Mesenchymal stem cell (in vitro differentiated cells and primary cell): ENCODE measurements around the gene CEACAM16.

Experiments
- DNase-seq: peaks from one replicate; pipeline ENCODE4 v3.0.0-alpha.2; 2013
- H2AFZ ChIP-seq: one replicate; pipeline ENCODE4 v1.6.1; 2013; ENCODE audit warnings: low read depth, mild to moderate bottlenecking, control low read depth, inconsistent platforms, low read length, moderate library complexity
- H2AK5ac ChIP-seq: 2 replicates; pipeline ENCODE4 v1.6.1; 2013; ENCODE audit warnings: low read length, moderate library complexity, mild to moderate bottlenecking, inconsistent platforms; ENCODE audit not compliant: severe bottlenecking
- H2BK120ac ChIP-seq: one replicate; pipeline ENCODE4 v1.6.1; 2013; ENCODE audit warnings: low read depth, mild to moderate bottlenecking, inconsistent platforms, low read length, moderate library complexity
- H2BK12ac ChIP-seq, 2 experiments: one replicate each; pipeline ENCODE4 v1.6.1; 2013; ENCODE audit warnings: inconsistent platforms in 2 of 2, low read length in 2 of 2, mild to moderate bottlenecking in 2 of 2, moderate library complexity in 2 of 2, control low read depth in 1 of 2
- H2BK15ac ChIP-seq: one replicate; pipeline ENCODE4 v1.6.1; 2013; ENCODE audit warnings: mild to moderate bottlenecking, low read depth, inconsistent platforms; ENCODE audit not compliant: poor library complexity, severe bottlenecking
- H2BK5ac ChIP-seq: 2 replicates; pipeline ENCODE4 v1.6.1; 2013; ENCODE audit warnings: low read depth, mild to moderate bottlenecking, low read length, control low read depth, inconsistent platforms; ENCODE audit not compliant: poor library complexity, severe bottlenecking
- H3K14ac ChIP-seq, 2 experiments: one replicate each; pipeline ENCODE4 v1.6.1; 2013; ENCODE audit warnings: inconsistent platforms in 2 of 2, low read length in 2 of 2, control low read depth in 1 of 2, mild to moderate bottlenecking in 1 of 2, moderate library complexity in 1 of 2
- H3K18ac ChIP-seq, 2 experiments: one replicate each; pipeline ENCODE4 v1.6.1; 2013; ENCODE audit warnings: inconsistent platforms in 2 of 2, low read length in 2 of 2, control low read depth in 1 of 2, low read depth in 1 of 2, mild to moderate bottlenecking in 1 of 2
- H3K23ac ChIP-seq, 2 experiments: one replicate each; pipeline ENCODE4 v1.6.1; 2013; ENCODE audit warnings: inconsistent platforms in 2 of 2, low read length in 2 of 2, mild to moderate bottlenecking in 2 of 2, moderate library complexity in 2 of 2, control low read depth in 1 of 2
- H3K27ac ChIP-seq: 2 replicates; pipeline ENCODE4 v1.5.1; 2013; ENCODE audit warnings: mild to moderate bottlenecking, moderate library complexity, low read length, control low read depth, inconsistent platforms; ENCODE audit not compliant: poor library complexity, severe bottlenecking
- H3K27me3 ChIP-seq, 2 experiments: 2 replicates each; pipeline versions ENCODE4 v1.6.1 to v1.7.0; 2013; ENCODE audit warnings: low read length in 2 of 2, mild to moderate bottlenecking in 2 of 2, moderate library complexity in 2 of 2, control low read depth in 1 of 2, inconsistent platforms in 1 of 2; ENCODE audit not compliant: control insufficient read depth in 1 of 2, insufficient read depth in 1 of 2
- H3K36me3 ChIP-seq, 2 experiments: 2 replicates each; pipeline versions ENCODE4 v1.6.1 to v1.7.0; 2013; ENCODE audit warnings: low read length in 2 of 2, control low read depth in 1 of 2, inconsistent platforms in 1 of 2, low read depth in 1 of 2, mild to moderate bottlenecking in 1 of 2; ENCODE audit not compliant: insufficient read depth in 2 of 2, control insufficient read depth in 1 of 2
- H3K4ac ChIP-seq, 2 experiments: one replicate each; pipeline ENCODE4 v1.6.1; 2013; ENCODE audit warnings: inconsistent platforms in 2 of 2, low read length in 2 of 2, mild to moderate bottlenecking in 2 of 2, moderate library complexity in 2 of 2, control low read depth in 1 of 2, low read depth in 1 of 2
- H3K4me1 ChIP-seq: 2 replicates; pipeline ENCODE4 v1.6.1; 2013; ENCODE audit warnings: low read depth, low read length, control low read depth; ENCODE audit not compliant: control insufficient read depth, insufficient read depth
- H3K4me2 ChIP-seq: 2 replicates; pipeline ENCODE4 v1.6.1; 2013; ENCODE audit warnings: low read length, mild to moderate bottlenecking, inconsistent platforms; ENCODE audit not compliant: poor library complexity, severe bottlenecking
- H3K4me3 ChIP-seq, 2 experiments: 2 replicates each; pipeline versions ENCODE4 v1.5.1 to v1.7.0; 2013; ENCODE audit warnings: low read length in 2 of 2, mild to moderate bottlenecking in 2 of 2, control low read depth in 1 of 2, low read depth in 1 of 2; ENCODE audit not compliant: insufficient read depth in 1 of 2
- H3K79me1 ChIP-seq: replicated peaks from 2 replicates; pipeline ENCODE4 v1.6.1; 2013; ENCODE audit warnings: mild to moderate bottlenecking, control low read depth, low read length, inconsistent platforms; ENCODE audit not compliant: poor library complexity, severe bottlenecking
- H3K9ac ChIP-seq: 2 replicates; pipeline ENCODE4 v1.7.0; 2013; ENCODE audit warnings: mild to moderate bottlenecking, low read length, moderate library complexity
- H3K9me3 ChIP-seq: 2 replicates; pipeline ENCODE4 v1.7.0; 2013; ENCODE audit warnings: mild to moderate bottlenecking, low read length; ENCODE audit not compliant: control insufficient read depth
- H4K8ac ChIP-seq: one replicate; pipeline ENCODE4 v1.6.1; 2013; ENCODE audit warnings: inconsistent platforms, mild to moderate bottlenecking, low read length, moderate library complexity
- H4K91ac ChIP-seq: one replicate; pipeline ENCODE4 v1.6.1; 2013; ENCODE audit warnings: mild to moderate bottlenecking, low read length, inconsistent platforms
- WGBS: methylation state at CpG from one replicate; pipeline ENCODE4 v1.1.7; 2013; ENCODE audit warnings: mixed read lengths; 5-methylcytosine and 5-hydroxymethylcytosine counted together

Gene CEACAM16

GRCh38 chr19:44680536-44680935, 18.4 kb upstream of the CEACAM16 start:
- no peak overlapping the region for H2BK12ac ChIP-seq
- no peak overlapping the region for H2BK120ac ChIP-seq
- no peak for DNase-seq
- H2BK15ac ChIP-seq = no peak overlapping the region
- peaks cover 2% of the 10 kb centered on the region for H3K4me1 ChIP-seq
- no peak overlapping the region for H2BK5ac ChIP-seq
- H3K14ac ChIP-seq = no peak overlapping the region
- H2AFZ ChIP-seq = no peak overlapping the region
- H3K4ac ChIP-seq = no peak overlapping the region
- no peak overlapping the region for H3K18ac ChIP-seq
- no peaks in the 10 kb centered on the region for H3K27me3 ChIP-seq
- no peak overlapping the region for H3K23ac ChIP-seq
- peaks cover 0 to 25% of the 10 kb centered on the region in 2 experiments for H3K36me3 ChIP-seq
- no peaks in the 10 kb centered on the region for H3K9me3 ChIP-seq
- no peak overlapping the region for H3K4me2 ChIP-seq
- no peaks in the 10 kb centered on the region for H3K79me1 ChIP-seq
- no peak overlapping the region for H3K9ac ChIP-seq
- no peak overlapping the region for H4K91ac ChIP-seq
- H2AK5ac ChIP-seq = no peak overlapping the region
- no peak overlapping the region for H3K27ac ChIP-seq
- no peak overlapping the region for H4K8ac ChIP-seq
- H3K4me3 ChIP-seq = no peak overlapping the region

DNA sequence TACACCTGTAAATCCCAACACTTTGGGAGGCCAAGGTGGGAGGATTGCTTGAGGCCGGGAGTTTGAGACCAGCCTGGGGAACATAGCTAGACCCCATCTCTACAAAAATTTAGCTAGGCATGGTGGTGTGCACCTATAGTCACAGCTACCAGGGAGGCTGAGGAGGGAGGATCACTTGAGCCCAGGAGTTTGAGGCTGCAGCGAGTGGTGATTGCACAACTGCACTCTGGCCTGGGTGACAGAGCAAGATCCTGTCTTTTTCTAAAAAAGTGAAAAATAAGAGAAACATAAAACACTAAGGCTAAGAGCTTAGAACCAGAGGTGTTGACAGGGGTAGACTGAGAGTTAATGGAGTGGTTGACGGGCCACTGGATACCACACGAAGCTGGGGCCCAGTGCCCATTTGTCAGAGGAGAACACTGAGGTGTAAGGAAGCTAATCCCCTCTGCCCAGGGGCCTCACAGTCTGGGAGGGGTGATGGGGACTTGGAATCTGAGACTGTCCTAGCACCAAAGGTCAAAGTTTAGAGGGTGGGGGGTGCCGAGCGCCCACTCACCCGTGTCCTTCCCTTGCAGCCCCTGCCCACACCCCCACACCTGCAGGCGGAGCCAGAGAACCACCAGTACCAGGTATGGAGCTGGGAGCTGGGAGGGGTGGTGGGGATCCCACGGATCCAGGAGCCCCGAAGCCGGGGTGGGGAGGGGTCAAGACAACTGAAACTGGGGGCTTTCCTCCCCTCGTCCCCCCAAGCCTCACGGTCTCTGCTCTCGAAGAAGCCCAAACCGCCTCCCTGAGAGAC, 16.8 kb upstream of the CEACAM16 start:
- Histone ChIP-seq H3K4me1 (peaks cover 5% of the 10 kb centered on the region), H2BK15ac (no peak overlapping the region), H2BK120ac (no peak overlapping the region), H2BK5ac (no peak overlapping the region), H3K4me3 (no peak overlapping the region), H3K23ac (no peak overlapping the region), H4K91ac (no peak overlapping the region), H3K9me3 (no peaks in the 10 kb centered on the region), H2BK12ac (no peak overlapping the region), H3K14ac (no peak overlapping the region), H3K27ac (no peak overlapping the region), H2AK5ac (no peak overlapping the region), H3K4ac (no peak overlapping the region), H3K36me3 (peaks cover 0 to 25% of the 10 kb centered on the region in 2 experiments), H2AFZ (no peak overlapping the region), H3K79me1 (no peaks in the 10 kb centered on the region), H3K27me3 (no peaks in the 10 kb centered on the region), H3K18ac (peak overlapping the region in 1 of 2 experiments; percentile 41), H3K9ac (no peak overlapping the region), H3K4me2 (no peak overlapping the region), H4K8ac (no peak overlapping the region)
- no peak for DNase-seq
- 90% methylated on average over 11 of the region's 15 CpGs for WGBS

- Histone ChIP-seq H2BK15ac (no peak overlapping the region), H2AFZ (no peak overlapping the region), H3K4me1 (peaks cover 5% of the 10 kb centered on the region), H2BK12ac (peak overlapping the region in 1 of 2 experiments; percentile 80), H3K9me3 (no peaks in the 10 kb centered on the region), H3K4ac (no peak overlapping the region), H3K23ac (no peak overlapping the region), H3K9ac (no peak overlapping the region), H4K8ac (no peak overlapping the region), H4K91ac (no peak overlapping the region), H3K27me3 (no peaks in the 10 kb centered on the region), H2AK5ac (no peak overlapping the region), H3K4me2 (no peak overlapping the region), H3K27ac (no peak overlapping the region), H3K79me1 (no peaks in the 10 kb centered on the region), H2BK5ac (no peak overlapping the region), H3K18ac (peak overlapping the region in 1 of 2 experiments; percentile 41), H3K4me3 (no peak overlapping the region), H2BK120ac (no peak overlapping the region), H3K36me3 (peaks cover 0 to 25% of the 10 kb centered on the region in 2 experiments), H3K14ac (no peak overlapping the region)
- WGBS = 95% methylated on average over 2 of the region's 2 CpGs
- no peak for DNase-seq
These were observed 16.1 kb upstream of the CEACAM16 start for GRCh38 chr19:44682807-44683206.

GRCh38 chr19:44683434-44684210, 15.3 kb upstream of the CEACAM16 start:
- no peak for DNase-seq
- Histone ChIP-seq H2BK120ac (peak overlapping the region; percentile 87), H3K18ac (peak overlapping the region; percentile 58 to 73), H2AK5ac (no peak overlapping the region), H3K9me3 (no peaks in the 10 kb centered on the region), H3K23ac (no peak overlapping the region), H3K27me3 (no peaks in the 10 kb centered on the region), H4K8ac (no peak overlapping the region), H4K91ac (peak overlapping the region; percentile 85), H2BK12ac (peak overlapping the region; percentile 79 to 84), H3K9ac (no peak overlapping the region), H3K4me2 (no peak overlapping the region), H3K4me1 (peaks cover 5% of the 10 kb centered on the region), H2BK15ac (peak overlapping the region; percentile 29), H3K36me3 (peaks cover 0 to 25% of the 10 kb centered on the region in 2 experiments), H2AFZ (no peak overlapping the region), H3K79me1 (no peaks in the 10 kb centered on the region), H3K14ac (peak overlapping the region in 1 of 2 experiments; percentile 3), H2BK5ac (no peak overlapping the region), H3K4me3 (no peak overlapping the region), H3K4ac (peak overlapping the region; percentile 35 to 61), H3K27ac (no peak overlapping the region)
- WGBS = 85% methylated on average over 9 of the region's 9 CpGs
